Breast epithelium (tissue), 3 donors: Measurements from ENCODE around the gene PRKD3.

Source experiments
- POLR2A ChIP-seq: fragments of 450-650 bp; IDR thresholded peaks from one replicate; pipeline ENCODE4 v1.6.1; 2016; ENCODE audit warnings: antibody characterized with exemption, mild to moderate bottlenecking, moderate library complexity
- TF ChIP-seq, protein P1 (sequence below), 3 donors: fragments of 450-650 bp; IDR thresholded peaks; one replicate each; pipeline ENCODE4 v1.5.1; 2016 to 2017; ENCODE audit warnings: antibody characterized with exemption in 3 of 3, mild to moderate bottlenecking in 3 of 3, moderate library complexity in 3 of 3

DNA sequence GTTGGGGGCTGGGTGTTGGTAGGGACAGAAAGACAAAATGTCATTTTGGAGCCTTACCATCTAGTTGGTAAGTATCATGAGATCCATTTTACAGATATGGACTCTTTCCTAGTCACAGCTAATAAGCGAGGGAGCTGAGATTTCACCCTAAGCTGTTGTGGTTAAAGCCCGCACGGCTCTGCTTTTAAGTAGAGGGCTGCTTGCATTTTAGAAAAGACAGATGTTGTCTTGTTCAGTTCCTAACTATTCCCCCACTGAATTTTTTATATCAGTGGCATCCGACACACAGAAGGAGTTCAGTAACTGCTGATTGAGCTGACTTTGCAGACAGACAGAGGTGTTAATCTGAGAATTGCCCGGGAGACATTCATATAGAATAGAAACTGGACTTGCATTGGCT, 23.5 kb upstream of the PRKD3 start:
- TF ChIP-seq POLR2A: no peak
- TF ChIP-seq, protein P1, sequence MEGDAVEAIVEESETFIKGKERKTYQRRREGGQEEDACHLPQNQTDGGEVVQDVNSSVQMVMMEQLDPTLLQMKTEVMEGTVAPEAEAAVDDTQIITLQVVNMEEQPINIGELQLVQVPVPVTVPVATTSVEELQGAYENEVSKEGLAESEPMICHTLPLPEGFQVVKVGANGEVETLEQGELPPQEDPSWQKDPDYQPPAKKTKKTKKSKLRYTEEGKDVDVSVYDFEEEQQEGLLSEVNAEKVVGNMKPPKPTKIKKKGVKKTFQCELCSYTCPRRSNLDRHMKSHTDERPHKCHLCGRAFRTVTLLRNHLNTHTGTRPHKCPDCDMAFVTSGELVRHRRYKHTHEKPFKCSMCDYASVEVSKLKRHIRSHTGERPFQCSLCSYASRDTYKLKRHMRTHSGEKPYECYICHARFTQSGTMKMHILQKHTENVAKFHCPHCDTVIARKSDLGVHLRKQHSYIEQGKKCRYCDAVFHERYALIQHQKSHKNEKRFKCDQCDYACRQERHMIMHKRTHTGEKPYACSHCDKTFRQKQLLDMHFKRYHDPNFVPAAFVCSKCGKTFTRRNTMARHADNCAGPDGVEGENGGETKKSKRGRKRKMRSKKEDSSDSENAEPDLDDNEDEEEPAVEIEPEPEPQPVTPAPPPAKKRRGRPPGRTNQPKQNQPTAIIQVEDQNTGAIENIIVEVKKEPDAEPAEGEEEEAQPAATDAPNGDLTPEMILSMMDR (IDR thresholded peaks at IDR 0.05): no peak
